Esophagus (tissue), 2 donors: ENCODE measurements around the gene DCAF10. TPM values are rescaled to one million over a fixed set of nuclear protein-coding genes. Genes with fewer than 3 reads are reported as not detected.
"Not testable (repeated sequence)": the region's sequence is repeated elsewhere in the genome, so short reads cannot be mapped to it uniquely, and the experiment has no call there.

Source experiments
- H3K27ac ChIP-seq, 2 donors: one replicate each; pipeline ENCODE4 v1.5.1; 2013; ENCODE audit warnings: low read depth in 2 of 2, mild to moderate bottlenecking in 2 of 2, inconsistent platforms in 1 of 2, low read length in 1 of 2, moderate library complexity in 1 of 2
- H3K27me3 ChIP-seq, 2 donors: one replicate each; pipeline ENCODE4 v1.6.1; 2013; ENCODE audit warnings: low read length in 2 of 2, control low read depth in 1 of 2, mild to moderate bottlenecking in 1 of 2; ENCODE audit not compliant: insufficient read depth in 2 of 2, control insufficient read depth in 1 of 2
- H3K36me3 ChIP-seq, 2 donors: one replicate each; pipeline ENCODE4 v1.6.1; 2013; ENCODE audit warnings: low read length in 1 of 2; ENCODE audit not compliant: control insufficient read depth in 2 of 2, insufficient read depth in 2 of 2
- H3K4me1 ChIP-seq, 2 donors: one replicate each; pipeline ENCODE4 v1.6.1; 2013; ENCODE audit warnings: low read length in 1 of 2; ENCODE audit not compliant: control insufficient read depth in 2 of 2, insufficient read depth in 2 of 2
- H3K4me3 ChIP-seq, 2 donors: one replicate each; pipeline ENCODE4 v1.5.1; 2013; ENCODE audit warnings: low read length in 2 of 2, mild to moderate bottlenecking in 2 of 2, low read depth in 1 of 2, moderate library complexity in 1 of 2
- H3K9me3 ChIP-seq, 2 donors: one replicate each; pipeline ENCODE4 v1.6.1; 2013; ENCODE audit warnings: mild to moderate bottlenecking in 2 of 2, low read depth in 1 of 2, low read length in 1 of 2, moderate library complexity in 1 of 2; ENCODE audit not compliant: control insufficient read depth in 2 of 2, insufficient read depth in 1 of 2
- WGBS, 2 donors: extraction: QIAGEN DNeasy Blood & Tissue Kit; methylation state at CpG; one replicate each; pipeline ENCODE4 v1.1.7; 2013; 5-methylcytosine and 5-hydroxymethylcytosine counted together
- polyA plus RNA-seq, 2 donors: library from polyadenylated mRNA; stranded (reverse); fragments of 200-250 nt; gene quantifications; one replicate each; pipeline ENCODE4 v1.2.3, GENCODE V29; 2013
- donor health status: healthy with polysubstance abuse.
- donor health status: Bipolar disorder and iron deficiency.

DCAF10 gene
- polyA plus RNA-seq, 2 donors = 6.1 to 8.0 TPM

GRCh38 chr9:37904445-37905130 is 104.0 kb downstream of the DCAF10 start:
- Histone ChIP-seq H3K36me3 (no peaks in the 10 kb centered on the region), H3K27me3 (no peaks in the 10 kb centered on the region), H3K4me1 (peaks cover 0 to 8% of the 10 kb centered on the region in 2 donors), H3K4me3 (peak overlapping the region; percentile 70 to 79), H3K9me3 (no peaks in the 10 kb centered on the region), H3K27ac (peak overlapping the region; percentile 88 to 90)
- WGBS, 2 donors = 15 to 19% methylated on average over 36 of the region's 36 CpGs

- no peaks in the 10 kb centered on the region for H3K9me3 ChIP-seq
- 61 to 70% methylated on average over 10 of the region's 10 CpGs for WGBS, 2 donors
- no peaks in the 10 kb centered on the region for H3K27me3 ChIP-seq
- H3K4me1 ChIP-seq = peaks cover 0 to 8% of the 10 kb centered on the region in 2 donors
- H3K27ac ChIP-seq = peak overlapping the region in 1 of 2 donors; percentile 88
- H3K36me3 ChIP-seq = no peaks in the 10 kb centered on the region
- H3K4me3 ChIP-seq = peak overlapping the region; percentile 70 to 79
These were observed 104.5 kb downstream of the DCAF10 start for GRCh38 chr9:37905131-37905505.

DNA sequence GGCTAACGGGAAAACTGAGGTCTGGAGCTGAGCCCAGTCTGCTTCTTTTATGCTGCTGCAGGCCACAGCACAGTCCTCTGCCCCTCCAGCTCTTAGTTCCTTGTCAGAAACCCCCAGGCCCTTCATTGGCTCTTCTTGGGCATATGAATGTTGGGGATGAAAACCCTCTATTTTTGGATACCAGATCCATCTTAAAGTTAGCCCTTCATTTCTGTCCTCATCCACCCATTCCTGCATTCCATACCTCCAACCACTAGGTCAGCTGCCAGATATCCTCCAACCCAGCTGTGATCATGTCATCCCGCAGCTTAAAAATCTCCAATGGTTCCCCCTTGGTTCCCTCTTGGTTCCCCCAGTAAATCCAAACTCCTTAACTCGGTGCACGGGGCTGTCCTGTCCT is 105.2 kb downstream of the DCAF10 start:
- H3K27me3 ChIP-seq = no peaks in the 10 kb centered on the region
- H3K27ac ChIP-seq = no peak overlapping the region
- peaks cover 0 to 8% of the 10 kb centered on the region in 2 donors for H3K4me1 ChIP-seq
- no peak overlapping the region for H3K4me3 ChIP-seq
- H3K36me3 ChIP-seq = no peaks in the 10 kb centered on the region
- H3K9me3 ChIP-seq = no peaks in the 10 kb centered on the region
- 86 to 95% methylated on average over 4 of the region's 4 CpGs for WGBS, 2 donors

- no peaks in the 10 kb centered on the region for H3K36me3 ChIP-seq
- H3K4me3 ChIP-seq = no peak overlapping the region
- H3K4me1 ChIP-seq = peaks cover 0 to 8% of the 10 kb centered on the region in 2 donors
- no peaks in the 10 kb centered on the region for H3K9me3 ChIP-seq
- 84 to 85% methylated on average over 11 of the region's 11 CpGs for WGBS, 2 donors
- H3K27me3 ChIP-seq = no peaks in the 10 kb centered on the region
- no peak overlapping the region for H3K27ac ChIP-seq
These were observed 106.0 kb downstream of the DCAF10 start for GRCh38 chr9:37906312-37907239.

DNA sequence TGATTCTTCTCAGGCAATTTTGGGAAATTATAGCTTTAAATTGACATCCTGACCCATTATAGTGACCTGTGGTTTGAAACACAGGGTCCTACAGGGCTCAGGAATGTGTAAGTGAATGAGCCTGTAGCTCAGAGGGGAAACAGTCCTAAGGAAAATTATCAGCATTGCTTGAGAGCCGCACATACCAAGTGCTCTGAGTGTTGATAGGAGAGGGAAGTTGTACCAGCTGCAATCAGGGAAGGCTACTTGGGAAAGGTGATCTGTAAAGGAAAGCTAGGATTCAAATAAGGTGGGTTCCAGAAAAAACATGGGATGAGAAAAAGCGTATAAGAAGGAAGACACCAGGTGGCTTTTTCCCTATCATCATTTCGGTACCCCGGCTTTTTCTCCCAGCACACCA is 107.7 kb downstream of the DCAF10 start:
- no peaks in the 10 kb centered on the region for H3K27me3 ChIP-seq
- H3K36me3 ChIP-seq = no peaks in the 10 kb centered on the region
- peaks cover 0 to 8% of the 10 kb centered on the region in 2 donors for H3K4me1 ChIP-seq
- no peak overlapping the region for H3K27ac ChIP-seq
- no peaks in the 10 kb centered on the region for H3K9me3 ChIP-seq
- H3K4me3 ChIP-seq = no peak overlapping the region
- 62 to 67% methylated on average over 4 of the region's 4 CpGs for WGBS, 2 donors

DNA sequence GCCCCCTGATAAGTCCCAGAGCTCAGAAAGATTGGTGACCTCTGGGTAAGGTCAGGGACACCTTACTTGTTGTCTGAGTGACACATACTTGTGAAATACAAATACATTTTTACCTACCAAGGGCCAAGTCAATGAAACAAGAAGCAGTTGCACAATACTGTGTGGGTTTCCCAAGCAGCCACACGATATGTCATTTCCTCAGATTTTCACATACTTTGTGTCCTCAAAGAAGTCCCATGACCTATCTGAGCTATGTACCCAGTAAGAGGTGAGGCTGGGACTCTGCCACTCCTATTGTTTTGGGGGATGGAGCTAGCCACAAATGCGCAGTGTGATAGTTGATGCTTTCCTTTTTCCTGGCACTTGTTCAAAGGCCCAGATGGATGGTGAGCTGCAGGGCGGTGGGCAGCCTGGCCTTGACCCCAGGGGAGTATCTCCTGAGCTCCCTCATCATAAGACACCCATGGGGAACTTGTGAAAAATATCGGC is 108.1 kb downstream of the DCAF10 start:
- Histone ChIP-seq H3K27ac (no peak overlapping the region), H3K9me3 (no peaks in the 10 kb centered on the region), H3K36me3 (no peaks in the 10 kb centered on the region), H3K4me3 (no peak overlapping the region), H3K27me3 (no peaks in the 10 kb centered on the region), H3K4me1 (peaks cover 0 to 8% of the 10 kb centered on the region in 2 donors)
- WGBS, 2 donors = 72 to 75% methylated on average over 4 of the region's 4 CpGs

DNA sequence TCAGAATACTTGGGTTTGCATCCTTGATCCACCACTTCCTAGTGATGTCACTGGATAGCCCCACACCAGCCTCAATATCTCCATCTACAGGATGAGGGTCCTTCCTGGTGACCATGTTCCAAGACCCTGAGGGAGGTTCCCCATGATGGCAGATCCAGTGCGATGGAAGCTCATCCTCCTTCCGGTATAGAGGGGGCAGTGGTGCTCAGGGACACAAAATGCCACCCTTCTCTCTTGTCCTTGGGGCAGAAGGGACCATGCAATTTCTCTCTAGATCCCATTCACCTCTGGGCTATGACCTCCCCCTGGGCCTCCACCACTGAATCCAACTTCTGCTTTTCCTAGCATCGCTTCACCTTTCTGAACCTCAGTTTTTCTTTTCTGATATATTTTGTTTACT is 108.7 kb downstream of the DCAF10 start:
- Histone ChIP-seq H3K27me3 (no peaks in the 10 kb centered on the region), H3K9me3 (no peaks in the 10 kb centered on the region), H3K27ac (no peak overlapping the region), H3K4me3 (no peak overlapping the region), H3K4me1 (peaks cover 0 to 8% of the 10 kb centered on the region in 2 donors), H3K36me3 (no peaks in the 10 kb centered on the region)
- WGBS, 2 donors = 95 to 97% methylated on average over 3 of the region's 3 CpGs

GRCh38 chr9:37909836-37910235 is 109.2 kb downstream of the DCAF10 start:
- H3K27me3 ChIP-seq, H3K4me3 ChIP-seq, H3K9me3 ChIP-seq, H3K27ac ChIP-seq, H3K36me3 ChIP-seq, H3K4me1 ChIP-seq: not testable (repeated sequence)
- WGBS, 2 donors = 81 to 88% methylated on average over 5 of the region's 5 CpGs

DNA sequence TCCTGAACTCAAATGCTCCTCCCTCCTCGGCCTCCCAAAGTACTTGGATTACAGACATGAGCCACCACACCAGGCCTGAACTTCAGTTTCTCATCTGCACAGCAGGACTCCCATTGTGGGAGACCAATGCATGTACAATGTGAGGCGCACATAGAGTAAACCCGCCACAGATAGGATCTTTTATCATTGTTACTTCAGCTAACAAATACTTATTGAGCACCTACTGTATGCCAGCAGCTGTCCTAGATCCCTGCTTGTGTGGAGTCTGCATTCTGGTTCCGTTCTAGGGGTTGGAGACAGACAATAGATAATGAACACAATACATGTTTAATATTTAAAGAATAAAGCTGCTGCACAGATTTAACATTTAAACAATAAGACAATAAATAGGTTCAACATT is 109.7 kb downstream of the DCAF10 start:
- no peaks in the 10 kb centered on the region for H3K27me3 ChIP-seq
- no peaks in the 10 kb centered on the region for H3K9me3 ChIP-seq
- no peaks in the 10 kb centered on the region for H3K36me3 ChIP-seq
- no peak overlapping the region for H3K27ac ChIP-seq
- H3K4me1 ChIP-seq = no peaks in the 10 kb centered on the region
- WGBS, 2 donors = 86 to 91% methylated on average over 4 of the region's 4 CpGs
- H3K4me3 ChIP-seq = no peak overlapping the region
